ENCODE results near the gene OXTR. TPM values are rescaled to one million over a fixed set of nuclear protein-coding genes. Genes with fewer than 3 reads are reported as not detected.
A peak's percentile ranks its signal among the peaks of the same experiment; 100 is the strongest.

Gene OXTR
- total and polyA plus RNA-seq, 2 of the 4 experiments (the other 2 are of a cell fraction), result 42.8 to 56.1 TPM

GRCh38 chr3:8777201-8777977 is 8.0 kb upstream of the OXTR start:
- Histone ChIP-seq H2AFZ (replicated peaks; ENCODE audit: low read length, poor library complexity) (no peak overlapping the region), H3K14ac (replicated peaks; ENCODE audit: low read depth, low read length) (0 out of 2 replicates have a peak overlapping the region, but pooled peaks have one; percentile 45), H4K5ac (ENCODE audit: low read depth, low read length) (peak overlapping the region; percentile 73; the same call in 1 of the 2 replicates), H3K9me1 (ENCODE audit: insufficient read depth, low read length) (0 out of 2 replicates have a peak, but pooled peaks cover 6% of the 10 kb centered on the region), H2AK5ac (ENCODE audit: low read depth, low read length) (no peak overlapping the region), H3K4me2 (ENCODE audit: low read depth, low read length) (no peak overlapping the region), H3K4ac (ENCODE audit: low read depth, low read length) (peak overlapping the region; percentile 54), H2AK9ac (replicated peaks; ENCODE audit: low read depth, low read length, poor library complexity) (no peak overlapping the region), H3K27ac (ENCODE audit: insufficient read depth, low read length) (no peak overlapping the region), H3K18ac (ENCODE audit: low read depth, low read length) (peak overlapping the region; percentile 48; the same call in 1 of the 2 replicates), H2BK15ac (ENCODE audit: low read depth, low read length) (peak overlapping the region; percentile 33; the same call in 1 of the 3 replicates), H3K27me3 (ENCODE audit: control insufficient read depth, insufficient read depth, low read length) (no peaks in the 10 kb centered on the region), H3K4me1 (ENCODE audit: control insufficient read depth, insufficient read depth, low read length) (peaks cover 4% of the 10 kb centered on the region), H4K20me1 (ENCODE audit: insufficient read depth, low read length) (no peaks in the 10 kb centered on the region), H3K56ac (ENCODE audit: extremely low read depth, insufficient read depth, low read length) (no peak overlapping the region), H3K9me3 (ENCODE audit: control insufficient read depth, insufficient read depth, low read length) (no peaks in the 10 kb centered on the region), H3K23ac (ENCODE audit: low read depth, low read length) (peak overlapping the region; percentile 38; the same call in 1 of the 2 replicates), H4K8ac (ENCODE audit: low read depth in 2 of 2, low read length in 2 of 2) (peak overlapping the region; percentile 6 to 19; a peak in 3 of 4 replicates), H2BK5ac (ENCODE audit: low read depth, low read length, poor library complexity, severe bottlenecking) (peak overlapping the region; percentile 69), H3K4me3 (ENCODE audit: insufficient read depth, low read depth, low read length) (no peak overlapping the region), H3K9ac (ENCODE audit: low read depth, low read length) (no peak overlapping the region), H3K79me1 (ENCODE audit: low read depth in 1 of 2, low read length in 2 of 2) (no peaks in the 10 kb centered on the region), H2BK20ac (ENCODE audit: low read depth, low read length) (peak overlapping the region; percentile 69), H2BK120ac (ENCODE audit: low read depth, low read length) (peak overlapping the region; percentile 73), H3K36me3 (ENCODE audit: control insufficient read depth, insufficient read depth, low read length) (no peaks in the 10 kb centered on the region), H4K91ac (ENCODE audit: insufficient read depth, low read depth, low read length) (peak overlapping the region; percentile 37; the same call in 1 of the 2 replicates)
- in situ Hi-C loops (cut with MboI; ENCODE audit: low sequenced_read_pairs) (loop anchor here (10.0 to 25.0 kb wide), 2 partner anchors 187 to 535 kb away; partner anchors contain the start of gene RAD18), intact Hi-C loops (cut with micrococcal nuclease) (no loop called here), dilution Hi-C loops (cut with HindIII; ENCODE audit: low sequenced_read_pairs, unreplicated experiment) (no loop called here)
- CTCF ChIA-PET, result interaction anchor here (1.9 kb wide), 1 partner anchor 8 kb away, joined by 7 read pairs; the partner anchor contains the start of gene OXTR
- WGBS, 2 experiments (ENCODE audit: extremely low coverage in 2 of 2, insufficient read length in 1 of 2), result no CpG with 5 or more reads among the region's 5 CpGs
- DNase-seq (peak; percentile 51), ATAC-seq (ENCODE audit: low read depth) (peak; percentile 32; the same call in 1 of the 2 replicates)
- no TSS peak for BruUV-seq (replicated peaks)
- POLR2A ChIA-PET (ENCODE audit: unreplicated experiment), result no interaction called here
- TF ChIP-seq RAD21 (IDR thresholded peaks at IDR 0.05; ENCODE audit: low read length) (no peak), POLR2A (IDR thresholded peaks at IDR 0.05; ENCODE audit: low read depth, low read length) (no peak), CEBPB (IDR thresholded peaks at IDR 0.05; ENCODE audit: low read depth, low read length) (no peak), FOS (IDR thresholded peaks at IDR 0.05; ENCODE audit: low read depth, low read length) (no peak), CTCF (conservative IDR thresholded peaks at IDR 0.05; ENCODE audit: low read depth, low read length) (no peak)

Data from IMR-90 (cell line).